Measurements from ENCODE around the gene L3MBTL4.
"Not testable (repeated sequence)": the region's sequence is repeated elsewhere in the genome, so short reads cannot be mapped to it uniquely, and the experiment has no call there.

L3MBTL4 gene

DNA sequence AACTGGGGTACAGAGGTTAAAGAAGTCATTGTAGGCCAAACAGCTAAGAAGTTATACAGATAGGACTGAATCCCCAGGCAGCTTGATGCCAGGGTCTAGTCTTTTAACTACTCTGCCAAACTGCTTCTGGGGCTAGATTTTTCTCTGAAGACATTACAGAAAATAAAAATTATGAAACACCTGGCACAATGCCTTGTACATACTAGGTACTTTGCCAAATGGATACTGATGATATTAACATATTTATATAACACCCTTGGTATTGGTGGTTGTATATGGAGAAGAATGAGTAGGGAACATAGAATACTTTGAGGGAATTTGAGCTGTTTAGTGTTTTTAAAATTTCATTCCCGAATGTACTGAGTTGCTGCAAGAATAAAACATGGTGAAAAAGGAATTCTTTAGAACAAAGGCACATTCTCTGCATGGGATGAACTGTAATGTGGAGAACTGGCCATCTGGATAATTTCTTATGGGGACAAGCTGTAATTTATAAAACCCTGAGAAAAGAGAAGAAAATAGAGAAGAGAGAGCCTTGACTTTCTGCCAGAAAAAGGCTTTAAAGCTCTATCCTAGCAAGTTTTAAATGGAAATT lies 308.5 kb downstream of the L3MBTL4 start:
- no peak for DNase-seq (ENCODE audit: low spot score)

DNA sequence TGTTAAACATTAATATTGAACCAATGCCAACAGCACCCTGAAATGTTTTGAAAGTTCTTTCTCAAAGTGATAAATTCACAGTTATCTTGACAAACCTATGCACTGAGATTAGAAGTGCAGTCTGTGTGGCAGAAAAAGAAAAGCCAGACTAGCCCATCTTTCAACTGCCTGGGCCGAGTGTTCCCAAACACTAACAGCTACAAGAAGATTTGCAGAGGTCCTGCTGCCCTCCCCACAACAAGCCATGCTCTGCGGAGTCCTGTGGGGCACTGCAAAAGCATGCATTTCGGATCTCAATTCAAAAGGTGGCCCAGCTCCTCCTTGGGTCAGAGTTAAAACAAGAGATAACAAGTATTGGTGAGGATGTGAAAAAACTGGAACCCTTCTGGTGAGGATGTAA lies 311.0 kb downstream of the L3MBTL4 start:
- no peak for DNase-seq (ENCODE audit: low spot score)

DNA sequence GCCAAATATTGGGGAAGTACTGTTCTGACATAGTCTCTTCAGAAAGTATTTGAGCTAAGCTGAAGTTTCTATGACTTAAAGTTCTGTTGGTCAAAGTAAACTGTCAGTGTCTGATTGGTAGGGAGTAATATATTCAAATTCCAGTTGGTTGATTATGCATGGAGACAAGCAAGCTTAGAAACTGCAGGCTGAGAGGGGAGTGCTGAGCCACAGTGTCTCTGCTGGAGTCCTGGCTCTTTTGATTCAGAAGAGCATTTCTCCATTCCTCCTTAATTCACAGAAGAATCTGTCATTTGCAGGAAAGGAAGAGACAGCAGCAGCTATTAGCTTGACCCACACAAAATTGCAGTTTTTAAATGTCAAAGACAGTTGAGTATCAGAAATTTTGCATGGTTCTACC lies 318.0 kb downstream of the L3MBTL4 start:
- DNase-seq (ENCODE audit: low spot score): no peak

DNA sequence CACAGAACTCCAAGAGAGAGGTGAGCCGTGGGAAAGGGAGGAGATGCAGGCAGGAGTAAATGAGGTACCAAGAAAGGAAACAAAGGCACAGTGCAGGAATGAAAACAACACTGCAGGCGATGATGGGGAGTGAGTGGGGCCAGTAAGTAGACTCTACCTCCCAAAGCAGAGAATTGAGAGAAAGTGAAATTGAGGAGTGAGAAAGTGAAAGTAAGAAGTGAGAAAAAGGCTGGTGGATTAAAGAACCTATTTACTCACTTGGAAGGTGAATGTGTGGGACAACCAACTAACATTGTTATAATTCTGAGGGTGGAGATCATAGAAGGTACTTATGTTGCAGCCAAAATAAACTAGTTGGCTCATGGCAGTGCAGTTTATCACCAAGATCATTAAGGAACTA lies 326.3 kb downstream of the L3MBTL4 start:
- DNase-seq (ENCODE audit: low spot score): no peak

DNA sequence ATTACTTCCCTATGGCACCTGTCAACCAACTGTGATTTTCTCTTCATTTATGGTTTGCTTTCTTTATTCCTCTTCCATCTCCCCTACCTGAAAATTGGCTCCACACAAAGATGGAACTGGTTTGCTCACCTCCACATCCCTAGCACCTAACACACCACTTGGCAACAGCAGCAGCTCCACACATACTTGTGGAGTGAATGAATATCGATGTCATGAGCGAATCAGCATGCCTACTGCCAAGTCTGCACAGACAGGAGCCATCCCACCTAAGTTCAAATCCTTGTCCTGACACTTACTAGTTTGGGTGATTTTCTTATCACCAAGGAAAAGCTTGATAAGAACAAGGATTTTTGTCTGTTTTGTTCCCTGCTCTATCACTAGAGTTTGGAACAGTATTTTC lies 328.0 kb downstream of the L3MBTL4 start:
- no peak for DNase-seq (ENCODE audit: low spot score)

DNA sequence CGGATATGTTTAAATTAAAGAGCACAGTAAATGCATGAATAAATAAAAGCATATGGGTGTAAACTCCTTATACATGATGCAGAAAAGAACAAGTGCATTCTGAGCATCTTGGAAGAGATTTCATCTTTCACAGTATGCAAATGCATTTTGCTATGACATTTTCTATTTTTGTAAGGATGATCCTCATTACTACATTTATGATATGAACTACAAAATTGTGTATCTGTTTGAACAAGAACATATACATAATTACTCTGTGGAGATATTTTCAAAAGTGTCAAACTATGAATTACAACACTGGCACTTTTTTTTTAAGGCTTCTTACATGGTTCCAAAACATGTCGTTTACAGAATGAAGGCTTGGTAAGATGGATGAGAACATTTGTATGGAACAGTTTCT lies 335.3 kb downstream of the L3MBTL4 start:
- no peak for DNase-seq (ENCODE audit: low spot score)

DNA sequence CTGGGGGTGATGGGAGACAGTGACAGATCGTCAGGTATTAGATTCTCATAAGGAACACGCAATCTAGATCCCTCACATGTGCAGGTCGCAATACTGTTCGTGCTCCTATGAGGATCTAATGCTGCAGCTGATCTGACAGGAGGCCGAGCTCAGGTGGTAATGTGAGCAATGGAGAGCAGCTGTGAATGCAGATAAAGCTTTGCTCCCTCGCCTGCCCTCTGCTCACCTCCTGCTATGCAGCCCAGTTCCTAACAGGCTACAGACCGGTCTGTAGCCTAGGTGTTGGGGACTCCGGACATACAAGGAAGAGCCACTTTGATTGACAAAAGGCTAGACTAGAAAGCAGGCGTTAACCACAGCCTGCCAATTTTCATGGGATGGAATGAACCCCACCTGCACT lies 335.8 kb downstream of the L3MBTL4 start:
- DNase-seq (ENCODE audit: low spot score): no peak

DNA sequence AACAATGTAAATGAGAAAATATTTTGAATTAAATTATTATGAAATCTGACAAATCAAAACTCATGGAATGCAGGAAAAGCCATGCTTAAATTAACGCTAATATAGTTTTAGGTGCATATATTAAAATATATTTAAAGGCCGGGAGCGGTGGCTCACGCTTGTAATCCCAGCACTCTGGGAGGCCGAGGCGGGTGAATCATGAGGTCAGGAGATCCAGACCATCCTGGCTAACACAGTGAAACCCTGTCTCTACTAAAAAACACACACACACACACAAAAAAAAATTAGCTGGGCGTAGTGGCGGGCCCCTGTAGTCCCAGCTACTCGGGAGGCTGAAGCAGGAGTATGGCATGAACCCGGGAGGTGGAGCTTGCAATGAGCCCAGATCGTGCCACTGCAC lies 342.3 kb downstream of the L3MBTL4 start:
- not testable (repeated sequence) for DNase-seq (ENCODE audit: low spot score)

DNA sequence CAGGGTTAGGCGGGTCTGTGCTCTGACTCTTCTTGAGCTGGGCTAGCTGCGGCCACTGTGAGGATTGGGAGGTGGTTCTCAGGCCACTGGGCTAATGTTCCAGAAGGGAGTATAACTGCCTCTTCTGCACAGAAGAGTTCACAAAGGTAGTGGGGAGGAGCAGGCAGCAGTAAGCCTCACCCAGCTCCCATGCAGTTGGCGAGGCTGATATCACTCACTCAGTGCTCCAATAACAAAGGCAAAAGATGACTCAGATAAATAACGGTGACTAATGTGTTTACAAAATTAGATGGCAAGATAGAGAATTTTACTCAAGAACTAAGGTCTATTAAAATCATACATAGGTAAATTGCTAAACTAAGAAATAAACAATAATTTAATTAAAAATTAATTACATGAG lies 345.2 kb downstream of the L3MBTL4 start:
- no peak for DNase-seq (ENCODE audit: low spot score)

DNA sequence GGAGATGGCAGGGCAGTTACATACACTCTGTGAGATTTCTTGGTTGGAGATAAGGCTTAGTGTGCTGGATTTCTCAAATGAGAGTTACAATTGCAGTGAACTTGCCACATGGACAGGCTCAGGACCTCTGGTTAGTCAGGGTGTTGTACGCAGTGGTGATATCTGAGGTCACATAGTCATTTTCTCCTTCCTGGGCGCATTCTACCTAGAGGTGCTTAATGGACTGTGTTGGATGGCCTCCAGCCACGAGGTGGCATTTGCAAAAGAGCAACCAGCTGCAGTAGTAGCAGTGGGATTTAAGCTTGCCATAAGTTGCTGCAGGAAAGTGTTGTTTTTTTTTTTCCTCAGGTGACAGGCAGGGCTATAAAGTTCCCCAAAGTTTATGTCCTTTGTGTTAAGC lies 345.6 kb downstream of the L3MBTL4 start:
- DNase-seq (ENCODE audit: low spot score): no peak

DNA sequence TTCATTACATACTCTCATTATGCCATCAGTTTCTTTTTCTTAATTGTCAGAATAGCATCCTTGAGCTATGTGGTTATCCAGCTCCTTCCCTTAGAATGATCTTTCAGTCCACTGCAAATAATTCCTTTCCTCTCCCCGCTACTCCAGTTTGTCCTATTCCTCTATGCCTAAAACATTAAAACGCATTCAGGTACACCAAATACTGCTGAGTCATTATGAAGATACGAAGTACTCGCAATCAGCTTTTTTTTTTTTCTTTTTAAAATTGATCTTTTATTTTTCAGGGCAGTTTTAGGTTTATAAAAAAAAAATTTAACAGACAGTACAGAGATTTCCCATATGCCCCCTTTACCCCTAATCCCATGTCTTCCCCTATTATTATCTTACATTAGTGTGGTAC lies 354.6 kb downstream of the L3MBTL4 start:
- DNase-seq (ENCODE audit: low spot score): no peak

DNA sequence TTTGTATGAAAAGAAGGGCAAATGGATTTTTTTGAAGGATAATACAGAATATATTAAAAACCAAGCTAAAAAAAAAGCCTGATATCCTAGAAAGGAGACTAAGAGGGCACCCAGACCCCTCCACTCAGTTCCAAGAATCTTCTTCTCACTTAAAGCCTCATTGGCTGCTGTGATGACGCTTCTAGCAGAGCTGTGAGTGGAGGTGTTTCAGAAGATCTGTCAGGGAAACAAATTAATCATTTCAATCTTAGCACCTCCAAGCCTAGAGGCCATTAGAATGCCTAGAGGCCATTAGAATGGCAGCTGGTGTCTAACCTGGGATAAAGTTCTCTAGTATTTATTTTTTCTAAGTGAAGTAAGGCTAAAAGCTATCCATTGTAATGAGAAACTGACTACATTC lies 355.2 kb downstream of the L3MBTL4 start:
- no peak for DNase-seq (ENCODE audit: low spot score)

DNA sequence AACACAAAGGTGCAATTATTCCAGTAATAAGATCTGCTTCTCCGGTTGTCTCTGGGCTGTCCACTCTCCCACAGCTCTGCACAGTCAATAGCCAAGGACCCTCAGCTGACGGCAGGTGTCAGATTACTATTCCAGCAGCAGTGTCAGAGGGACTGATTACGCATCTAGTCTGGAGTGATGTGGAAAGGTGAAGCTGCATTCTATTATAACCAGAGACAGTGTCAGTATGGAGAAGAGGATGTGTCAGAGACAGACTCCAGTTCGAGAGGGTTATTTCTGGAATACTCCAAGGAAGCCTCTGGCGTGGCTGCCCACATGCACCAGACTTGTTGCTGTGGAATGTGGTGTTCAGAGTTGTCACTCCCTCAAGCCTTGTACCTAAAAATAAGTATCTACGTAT lies 355.8 kb downstream of the L3MBTL4 start:
- DNase-seq (ENCODE audit: low spot score): no peak

DNA sequence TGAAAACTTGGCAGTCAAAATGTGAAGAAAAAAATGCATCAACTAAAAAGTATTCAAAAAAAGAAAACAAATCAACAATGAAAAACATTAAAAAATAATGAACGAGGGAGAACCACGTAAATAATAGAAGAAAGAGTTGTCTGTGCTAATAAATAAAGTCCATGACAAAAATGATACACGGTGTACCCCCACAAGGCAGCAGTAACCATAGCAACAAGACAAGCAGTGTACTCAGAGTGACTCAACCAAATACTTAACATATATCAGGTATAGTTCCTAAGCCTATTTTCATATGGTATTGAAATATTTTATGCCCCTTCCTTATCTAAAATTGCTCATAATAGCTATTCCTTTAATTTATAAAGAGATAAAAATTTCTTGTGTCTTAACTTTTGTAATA lies 357.1 kb downstream of the L3MBTL4 start:
- DNase-seq (ENCODE audit: low spot score): no peak

DNA sequence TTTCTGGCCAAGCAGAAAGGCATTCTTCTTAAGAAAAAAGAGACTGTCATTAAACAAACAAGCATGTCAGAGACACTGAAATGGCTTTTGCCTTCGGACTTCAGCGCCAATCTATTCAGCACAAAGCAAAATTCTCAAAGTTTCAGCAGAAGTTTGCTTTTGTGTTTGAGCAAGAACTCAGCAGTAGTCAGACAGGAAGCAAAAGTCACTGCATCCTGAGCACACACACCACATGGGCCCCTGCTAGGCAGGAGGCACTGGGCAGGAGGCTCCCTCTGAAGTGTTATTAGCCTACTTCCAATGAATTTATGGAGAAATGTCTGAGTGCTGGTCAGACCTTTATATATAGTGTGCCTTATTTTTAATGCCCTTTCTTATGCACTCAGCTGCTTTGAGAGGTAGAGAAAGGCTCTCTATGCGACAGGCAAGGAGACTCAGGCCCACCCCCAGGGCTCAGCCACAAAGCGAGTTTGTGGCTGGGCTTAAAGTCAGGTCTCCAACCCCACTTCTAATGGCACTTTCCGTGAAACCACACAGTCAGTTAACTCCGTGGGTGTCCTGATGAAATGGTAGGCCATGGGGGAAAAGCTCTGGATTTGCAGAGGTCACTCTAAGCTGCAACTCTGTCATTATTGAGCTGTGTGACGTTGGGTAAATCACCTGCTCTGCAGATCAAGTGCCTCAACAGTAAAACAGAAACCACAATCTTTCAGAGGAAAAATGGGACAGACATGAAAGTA lies 358.4 kb downstream of the L3MBTL4 start:
- DNase-seq (ENCODE audit: low spot score): no peak

DNA sequence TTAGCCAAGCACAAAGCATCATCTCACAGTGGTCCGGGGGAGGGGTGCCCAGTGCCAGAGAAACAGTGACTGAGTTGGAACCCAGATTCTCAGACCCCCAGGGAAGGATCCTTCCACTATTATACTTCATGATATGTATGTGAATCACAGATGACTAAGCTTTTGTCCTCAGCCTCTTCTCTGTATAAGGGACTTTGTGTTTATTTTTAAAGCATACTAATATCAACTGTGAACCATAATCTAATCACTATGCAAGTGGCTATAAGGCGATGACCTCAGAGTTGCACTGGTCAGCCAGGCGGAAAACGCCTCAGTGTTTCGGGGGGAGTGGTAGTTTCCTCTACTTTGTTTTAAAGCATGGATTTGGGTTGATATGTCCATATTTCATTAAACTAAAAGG lies 359.0 kb downstream of the L3MBTL4 start:
- no peak for DNase-seq (ENCODE audit: low spot score)

DNA sequence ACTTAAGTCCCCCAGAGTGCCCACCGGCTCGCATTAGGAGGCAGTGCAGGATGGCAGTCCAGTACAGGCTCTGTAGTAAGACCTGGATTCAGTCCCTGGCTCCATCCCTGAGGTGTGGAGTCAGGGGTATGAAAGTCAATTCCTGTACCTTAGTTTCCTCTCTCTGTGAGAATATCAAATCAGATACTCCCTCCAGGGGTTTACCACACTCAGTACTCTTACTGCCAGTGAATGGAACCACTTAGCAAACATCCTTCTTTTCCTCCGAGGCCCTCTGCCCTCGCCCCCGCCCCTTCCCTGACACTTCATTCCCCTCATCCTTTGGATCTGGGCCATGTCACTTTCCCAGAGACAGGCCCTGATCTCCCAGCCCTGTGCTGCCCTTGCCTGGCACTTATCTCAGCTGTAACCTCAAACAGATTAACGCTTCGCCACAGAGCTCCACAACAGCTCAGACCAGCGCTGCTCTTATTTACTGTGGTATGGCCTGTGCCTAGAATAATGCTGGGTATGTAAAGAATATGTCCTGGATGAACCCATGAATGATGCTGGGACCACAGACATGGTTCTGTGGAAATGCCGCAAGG lies 360.4 kb downstream of the L3MBTL4 start:
- no peak for DNase-seq (ENCODE audit: low spot score)

DNA sequence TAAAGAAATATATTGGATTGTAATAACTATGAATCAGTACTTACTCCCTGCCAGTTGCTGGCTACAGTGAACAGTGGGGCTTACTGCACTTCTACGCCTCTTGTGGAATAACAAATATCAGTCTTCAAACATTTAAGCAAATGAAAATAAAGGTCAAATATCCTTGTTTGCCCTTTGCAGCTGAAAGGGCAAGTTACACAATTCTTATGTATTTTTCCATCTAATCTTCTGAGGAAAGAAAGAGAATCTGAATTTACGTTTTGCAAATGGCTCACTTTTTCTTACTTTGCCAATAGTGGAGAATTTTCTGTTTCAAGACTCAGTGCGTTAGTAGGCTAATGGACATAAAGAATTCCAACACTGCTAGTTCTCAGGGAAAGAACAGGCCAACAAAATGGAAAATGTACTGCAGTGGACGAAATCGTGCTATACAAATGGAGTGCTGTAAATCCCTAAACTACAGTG lies 362.2 kb downstream of the L3MBTL4 start:
- no peak for DNase-seq (ENCODE audit: low spot score)

DNA sequence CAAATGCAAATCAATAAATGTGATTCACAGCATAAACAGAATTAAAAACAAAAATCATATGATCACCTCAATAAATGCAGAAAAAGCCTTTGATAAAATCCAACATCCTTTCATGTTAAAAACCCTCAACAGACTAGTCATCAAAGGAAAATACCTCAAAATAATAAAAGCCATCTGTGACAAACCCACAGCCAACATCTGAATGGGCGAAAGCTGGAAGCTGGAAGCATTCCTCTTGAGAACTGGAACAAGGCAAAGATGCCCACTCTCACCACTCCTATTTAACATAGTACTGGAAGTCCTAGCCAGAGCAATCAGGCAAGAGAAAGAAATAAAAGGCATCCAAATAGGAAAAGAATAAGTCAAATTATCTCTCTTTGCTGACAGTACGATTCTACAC lies 367.1 kb downstream of the L3MBTL4 start:
- not testable (repeated sequence) for DNase-seq (ENCODE audit: low spot score)

DNA sequence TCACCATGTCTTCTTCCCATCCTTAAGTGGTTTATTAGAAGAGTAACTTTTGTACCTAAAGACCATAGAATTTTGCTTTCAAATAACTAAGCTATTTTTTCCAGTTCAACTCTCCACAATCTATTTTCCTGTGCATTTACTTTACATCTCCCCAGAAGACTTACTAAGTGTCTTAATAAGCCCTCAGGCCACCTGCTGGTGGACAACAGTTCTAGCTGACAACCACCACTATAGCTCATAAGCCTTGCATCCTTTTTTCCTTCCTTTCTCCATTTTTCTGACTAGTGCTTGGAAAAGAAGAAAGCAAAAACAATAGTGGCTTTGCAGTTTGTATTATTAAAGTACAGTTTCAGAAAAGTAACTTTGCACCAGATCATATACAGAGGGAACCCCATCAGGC lies 369.9 kb downstream of the L3MBTL4 start:
- no peak for DNase-seq (ENCODE audit: low spot score)

DNA sequence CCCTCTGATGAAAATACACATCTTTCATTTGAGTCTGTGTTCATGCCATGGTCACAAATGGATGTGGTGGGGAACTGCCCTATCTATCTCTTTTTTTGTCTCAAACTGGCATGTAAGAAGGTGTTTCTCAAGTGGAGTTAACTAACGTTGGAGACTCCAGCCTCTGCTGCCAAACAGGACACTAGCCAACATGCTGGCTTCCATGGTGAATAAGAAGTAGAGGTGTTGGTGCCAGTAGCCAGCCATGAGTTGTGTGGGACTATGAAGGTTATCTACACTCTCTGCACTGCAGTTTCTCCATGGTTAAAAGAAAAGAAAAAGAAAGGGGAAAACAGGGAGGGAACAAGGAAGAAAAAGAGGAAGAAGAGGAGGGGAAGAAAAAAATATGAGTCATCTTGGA lies 370.4 kb downstream of the L3MBTL4 start:
- DNase-seq (ENCODE audit: low spot score): no peak

DNA sequence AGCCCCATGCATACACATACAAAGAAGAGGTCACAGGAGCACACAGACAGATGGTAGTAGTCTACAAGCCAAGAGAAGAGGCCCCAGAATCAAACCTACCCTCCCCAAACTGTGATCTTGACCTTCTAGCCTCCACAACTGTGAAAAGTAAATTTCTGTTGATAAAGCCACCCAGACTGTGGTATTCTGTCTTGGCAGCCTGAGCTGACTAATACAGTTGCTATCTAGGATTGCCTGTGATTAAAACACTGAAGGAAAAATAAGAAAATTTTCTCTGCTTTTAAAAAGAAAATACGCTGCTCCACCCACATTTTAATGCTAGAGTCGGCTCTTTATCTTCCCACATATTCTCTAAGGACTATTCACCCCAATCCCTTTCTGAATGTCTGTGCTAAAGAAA lies 375.7 kb downstream of the L3MBTL4 start:
- DNase-seq (ENCODE audit: low spot score): no peak

DNA sequence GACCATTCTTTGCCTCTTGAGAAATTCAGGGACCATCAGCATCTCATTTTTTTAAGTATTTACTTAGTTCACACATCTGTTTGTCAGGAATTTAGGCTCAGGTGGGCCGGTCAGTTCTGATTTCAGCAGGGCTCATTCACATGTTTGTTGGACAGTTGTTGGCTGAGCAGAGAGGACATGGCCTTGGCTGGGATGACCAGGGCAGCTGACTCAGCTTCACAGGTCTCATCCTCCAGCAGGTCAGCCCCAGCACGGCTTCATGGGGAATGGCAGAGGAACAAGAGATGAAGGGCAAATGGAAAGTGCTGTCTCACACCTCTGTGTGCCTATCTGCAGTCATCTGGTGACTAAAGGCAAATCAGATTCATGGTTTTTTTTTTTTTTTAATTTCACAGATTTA lies 383.3 kb downstream of the L3MBTL4 start:
- DNase-seq (ENCODE audit: low spot score): no peak

DNA sequence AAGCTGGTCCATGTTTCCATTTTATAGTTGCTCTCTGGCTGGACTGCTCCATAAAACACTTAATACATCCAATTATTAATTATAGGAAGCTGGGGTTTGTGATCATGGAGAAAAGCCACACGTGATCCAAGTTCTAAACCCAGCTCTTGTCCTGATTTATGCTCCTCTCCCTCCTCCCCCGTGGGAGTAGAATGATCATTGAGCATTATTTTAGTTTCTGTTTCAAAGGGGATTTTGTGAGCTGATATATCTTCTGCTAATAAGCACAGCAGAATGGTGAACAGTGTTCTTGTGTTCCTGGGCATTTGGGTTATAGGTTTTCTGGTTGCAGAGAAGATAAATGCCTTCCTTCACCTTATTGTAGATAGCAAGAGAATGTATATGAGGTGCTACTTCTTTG lies 383.7 kb downstream of the L3MBTL4 start:
- DNase-seq (ENCODE audit: low spot score): no peak
